Left colon (tissue), 2 donors: ENCODE results near the gene GSKIP. TPM values are rescaled to one million over a fixed set of nuclear protein-coding genes. Genes with fewer than 3 reads are reported as not detected.

ENCODE experiments used
- ATAC-seq: fragments of 200-7000 bp; cut with Tn5 transposase; one replicate; pipeline ENCODE4 v1.9.1; 2020; ENCODE audit warnings: mild to moderate bottlenecking, moderate library complexity
- DNase-seq, 2 donors: peaks; one replicate each; pipeline ENCODE4 v3.0.0-alpha.2; 2020
- intact Hi-C, 2 donors: fragments of 100-400 bp; cut with DNase I in 1 of 2; cut with micrococcal nuclease in 1 of 2; formaldehyde crosslinking; loops; one replicate each; pipeline versions ENCODE4 v1.11.2 to v1.14.0; 2022; cut with DNase I, micrococcal nuclease
- total RNA-seq, 2 donors: library from RNA; stranded (reverse); fragmentation: NEBNext Ultra II Directional; extraction: Animal tissue kit (Norgen Biotek cat#: 25700); gene quantifications; one replicate each; pipeline ENCODE4 v1.2.1, GENCODE V29; 2021
- donor health status: DM: no; HTN: no; CAD: no.
- donor health status: DM: yes; HTN: yes; CAD: no.

The GSKIP gene
- total RNA-seq, 2 donors from 2014 or later, result 144 to 180 TPM

DNA sequence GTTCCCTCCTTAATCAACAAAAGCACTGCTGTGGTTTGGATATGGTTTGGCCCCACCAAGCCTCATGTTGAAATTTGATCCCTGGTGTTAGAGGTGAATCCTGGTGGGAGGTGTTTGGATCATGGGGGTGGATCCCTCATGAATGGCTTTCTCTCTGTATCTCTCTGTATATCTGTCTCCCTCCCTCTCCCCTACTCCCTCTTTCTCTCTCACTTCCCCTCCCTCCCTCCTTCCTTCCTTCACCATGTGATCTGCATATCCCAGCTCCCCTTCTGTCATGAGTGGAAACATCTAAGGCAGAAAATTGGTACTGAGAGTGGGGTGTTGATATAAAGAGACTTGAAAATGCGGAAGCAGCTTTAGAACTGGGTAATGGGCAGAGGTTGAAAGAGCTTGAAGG is 5.2 kb downstream of the GSKIP start:
- ATAC-seq (no peak), DNase-seq (no peak)
- intact Hi-C loops, result no loop called here

GRCh38 chr14:96370528-96370927 is 7.2 kb downstream of the GSKIP start:
- intact Hi-C loops, result no loop called here
- no peak for ATAC-seq

GRCh38 chr14:96373538-96373937 is 10.2 kb downstream of the GSKIP start:
- ATAC-seq (no peak), DNase-seq (no peak)
- intact Hi-C loops, result no loop called here

More at GRCh38 chr14:96370528-96370927, 7.2 kb downstream of the GSKIP start:
- no peak for DNase-seq

GRCh38 chr14:96376093-96376492 is 12.8 kb downstream of the GSKIP start:
- intact Hi-C loops, result no loop called here
- DNase-seq, result peak in 1 of 2 donors; percentile 36
- peak; percentile 97 for ATAC-seq

- intact Hi-C loops, result no loop called here
- ATAC-seq, result no peak
- DNase-seq, result no peak
These were observed 17.4 kb downstream of the GSKIP start for GRCh38 chr14:96380735-96381134.

- DNase-seq, result no peak
- no peak for ATAC-seq
- intact Hi-C loops, result no loop called here
These were observed 20.1 kb downstream of the GSKIP start for GRCh38 chr14:96383445-96383844.

DNA sequence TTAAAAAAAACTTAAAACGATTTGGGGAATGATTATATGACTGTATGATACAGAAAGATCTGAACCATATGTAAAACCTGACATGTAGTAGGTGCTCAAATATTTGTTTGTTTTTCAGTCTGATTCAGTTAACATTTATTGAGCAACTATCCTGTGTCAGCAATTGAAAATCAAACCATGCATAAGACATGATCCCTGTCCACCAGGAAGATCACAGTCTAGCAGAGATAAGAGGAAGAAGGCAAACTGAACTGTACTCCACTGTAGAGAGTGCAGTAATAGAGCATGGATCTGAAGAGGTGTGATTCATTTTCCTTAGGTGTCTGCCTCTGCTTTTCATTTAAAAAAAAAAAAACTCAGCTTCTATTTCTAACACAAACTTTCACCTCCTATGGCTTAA is 20.7 kb downstream of the GSKIP start:
- ATAC-seq (peak; percentile 78), DNase-seq (no peak)
- intact Hi-C loops, result no loop called here

- DNase-seq (no peak), ATAC-seq (no peak)
These were observed 21.4 kb downstream of the GSKIP start for GRCh38 chr14:96384740-96385139.

DNA sequence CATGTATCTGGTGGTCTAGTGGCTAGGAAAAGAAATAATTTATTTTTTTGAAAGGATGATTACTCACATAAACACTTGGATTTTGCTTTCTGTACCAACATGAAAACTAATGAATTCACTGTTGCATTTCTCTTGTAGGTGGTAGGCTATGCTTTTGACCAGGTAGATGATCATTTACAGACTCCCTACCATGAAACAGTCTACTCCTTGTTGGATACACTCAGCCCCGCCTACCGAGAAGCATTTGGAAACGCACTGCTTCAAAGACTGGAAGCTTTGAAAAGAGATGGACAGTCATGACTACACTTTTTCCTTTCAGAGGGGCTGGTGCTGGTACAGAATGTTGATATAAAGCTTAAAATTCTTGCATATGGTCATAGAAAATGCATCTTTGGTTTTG is 22.1 kb downstream of the GSKIP start:
- DNase-seq (no peak), ATAC-seq (no peak)
- intact Hi-C loops, result no loop called here

More at GRCh38 chr14:96384740-96385139, 21.4 kb downstream of the GSKIP start:
- intact Hi-C loops, result no loop called here

DNA sequence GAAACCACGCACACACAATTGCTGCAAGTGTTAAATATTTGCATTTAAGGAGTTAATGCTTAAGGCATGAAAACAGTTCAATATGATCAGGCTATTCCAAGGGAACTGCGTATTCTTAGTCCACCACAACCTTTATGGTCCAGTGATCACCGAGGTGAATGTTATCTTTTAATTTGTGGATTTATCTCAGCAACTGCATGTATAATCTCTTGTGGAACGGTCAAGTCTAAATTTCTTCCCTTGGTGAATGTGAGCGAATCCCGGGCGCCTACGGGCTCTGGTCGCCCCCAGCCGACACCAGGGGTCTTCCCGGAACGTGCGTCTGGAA is 27.6 kb downstream of the GSKIP start:
- intact Hi-C loops, result no loop called here
- ATAC-seq (no peak), DNase-seq (no peak)

- intact Hi-C loops, result no loop called here
- peak; percentile 97 to 98 for DNase-seq
- peak; percentile 93 for ATAC-seq
These were observed 28.2 kb downstream of the GSKIP start for GRCh38 chr14:96391293-96392118.

- intact Hi-C loops, result no loop called here
These were observed 29.9 kb downstream of the GSKIP start for GRCh38 chr14:96393071-96393691.

DNA sequence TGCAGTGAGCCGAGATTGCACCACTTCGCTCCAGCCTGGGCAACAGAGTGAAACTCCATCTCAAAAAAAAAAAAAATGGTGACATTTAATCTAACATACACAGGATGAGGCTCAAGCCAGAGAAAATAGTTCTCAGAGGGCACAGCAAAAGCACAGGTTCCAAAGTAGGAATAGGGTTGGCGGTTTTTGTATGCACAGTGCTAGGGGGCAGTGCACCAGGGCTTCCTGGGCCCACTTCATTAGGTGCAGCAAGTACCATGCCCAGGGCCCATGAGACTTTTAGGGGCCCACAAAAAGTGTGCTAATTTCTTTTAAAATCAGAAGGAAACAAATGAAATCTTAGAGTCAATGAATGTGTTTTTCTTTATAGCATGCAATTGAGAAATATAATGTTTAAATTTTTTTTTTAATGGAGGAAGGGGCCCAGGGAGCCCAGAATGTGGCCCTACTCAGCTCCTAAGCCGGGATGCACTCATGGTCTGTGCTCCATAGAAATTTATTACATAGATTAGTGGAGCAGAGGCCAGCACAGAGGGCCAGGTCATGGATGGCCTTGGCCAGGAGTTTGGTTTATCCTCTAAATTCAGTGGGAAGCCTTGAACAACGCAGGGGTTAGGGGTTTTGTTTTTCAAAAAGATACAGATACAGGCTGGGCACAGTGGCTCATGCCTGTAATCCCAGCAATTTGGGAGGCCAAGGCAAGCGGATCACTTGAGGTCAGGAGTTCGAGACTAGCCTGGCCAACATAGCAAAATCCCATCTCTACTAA is 30.9 kb downstream of the GSKIP start:
- intact Hi-C loops, result no loop called here
- ATAC-seq, result no peak
- DNase-seq, result no peak

More at GRCh38 chr14:96393071-96393691, 29.9 kb downstream of the GSKIP start:
- ATAC-seq (no peak), DNase-seq (no peak)

- DNase-seq (no peak), ATAC-seq (no peak)
- intact Hi-C loops, result no loop called here
These were observed 35.1 kb downstream of the GSKIP start for GRCh38 chr14:96398432-96398831.

DNA sequence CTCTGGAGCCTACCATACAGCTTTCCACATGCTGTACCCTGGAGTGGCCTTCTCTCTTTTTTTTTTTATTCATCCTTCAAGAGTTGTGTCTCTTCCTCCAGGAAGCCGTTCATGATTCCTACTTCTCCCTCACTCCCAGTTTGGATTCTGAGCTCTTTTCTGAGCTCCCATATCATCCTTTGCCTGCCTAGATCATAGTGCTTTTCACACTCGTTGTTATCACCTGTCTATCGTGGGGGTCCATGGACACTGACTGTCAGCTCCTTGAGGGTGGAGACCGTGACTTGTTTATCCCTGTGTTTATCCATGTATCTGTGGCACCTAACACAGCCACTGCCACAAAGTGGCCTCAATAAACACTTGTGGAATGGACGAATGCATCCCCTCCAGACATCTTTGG is 35.6 kb downstream of the GSKIP start:
- ATAC-seq, result no peak
- intact Hi-C loops, result no loop called here
- no peak for DNase-seq

GRCh38 chr14:96399405-96399804 is 36.1 kb downstream of the GSKIP start:
- DNase-seq (no peak), ATAC-seq (no peak)
- intact Hi-C loops, result no loop called here

- DNase-seq (no peak), ATAC-seq (no peak)
- intact Hi-C loops, result no loop called here
These were observed 37.2 kb downstream of the GSKIP start for GRCh38 chr14:96400495-96400894.

DNA sequence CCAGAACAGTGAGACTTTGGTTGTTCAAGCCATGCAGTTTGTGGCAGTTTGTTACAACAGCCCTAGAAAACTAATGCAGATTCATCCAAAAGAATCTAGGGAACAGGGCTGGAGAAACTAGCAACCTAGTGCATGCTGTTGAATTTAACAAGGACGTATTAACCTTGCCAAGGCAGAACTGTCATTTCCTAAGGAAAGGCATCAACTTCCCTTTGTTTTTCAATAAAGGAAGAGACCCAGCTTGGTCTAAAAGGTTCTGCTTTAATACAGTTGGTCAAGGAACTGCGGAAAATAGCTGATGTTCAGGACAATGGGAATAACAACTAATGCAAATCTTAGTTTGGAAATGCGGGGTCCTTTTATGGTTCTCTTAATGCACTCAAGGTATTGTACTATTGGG is 40.1 kb downstream of the GSKIP start:
- ATAC-seq, result no peak

GRCh38 chr14:96405677-96406076 is 42.4 kb downstream of the GSKIP start:
- DNase-seq, result no peak
- intact Hi-C loops, result no loop called here
- no peak for ATAC-seq

More for the DNA sequence above, 40.1 kb downstream of the GSKIP start:
- DNase-seq, result no peak
- intact Hi-C loops, result no loop called here
